ENCODE data around the gene TMPRSS2. TPM values are rescaled to one million over a fixed set of nuclear protein-coding genes. Genes with fewer than 3 reads are reported as not detected.

The TMPRSS2 gene
- total RNA-seq, 1 donor from 2014 or later, result 1.3 TPM

DNA sequence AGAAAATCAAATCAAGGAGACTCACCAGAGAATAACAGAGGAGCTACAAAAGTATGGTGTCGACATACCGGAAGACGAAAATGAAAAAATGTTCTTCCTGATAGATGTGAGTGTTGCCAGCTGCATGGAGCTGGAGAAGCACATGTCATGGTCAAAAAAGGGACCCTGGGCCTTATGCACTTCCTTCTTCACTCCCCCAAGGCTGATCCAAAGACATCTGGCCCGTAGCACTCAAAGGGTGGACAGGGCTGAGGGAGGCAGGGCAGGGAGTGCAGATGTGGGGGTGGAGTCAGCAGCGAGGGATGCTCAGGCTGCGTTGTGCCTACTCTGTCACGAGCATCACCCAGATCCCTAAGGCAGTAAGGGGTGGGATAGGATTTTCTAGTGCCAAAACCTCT is 62.5 kb downstream of the TMPRSS2 start:
- no peaks in the 10 kb centered on the region for H3K9me3 Mint-ChIP-seq
- no peaks in the 10 kb centered on the region for H3K27me3 Mint-ChIP-seq (ENCODE audit: low read depth)
- H3K4me1 Mint-ChIP-seq, result no peaks in the 10 kb centered on the region
- peaks cover 39% of the 10 kb centered on the region for H3K36me3 Mint-ChIP-seq
- H3K27ac Mint-ChIP-seq, result no peak overlapping the region
- no peak overlapping the region for H3K4me3 Mint-ChIP-seq
- DNase-seq (ENCODE audit: low spot score in 2 of 2, unreplicated experiment in 2 of 2), result no peak
- TF ChIP-seq, protein P1, sequence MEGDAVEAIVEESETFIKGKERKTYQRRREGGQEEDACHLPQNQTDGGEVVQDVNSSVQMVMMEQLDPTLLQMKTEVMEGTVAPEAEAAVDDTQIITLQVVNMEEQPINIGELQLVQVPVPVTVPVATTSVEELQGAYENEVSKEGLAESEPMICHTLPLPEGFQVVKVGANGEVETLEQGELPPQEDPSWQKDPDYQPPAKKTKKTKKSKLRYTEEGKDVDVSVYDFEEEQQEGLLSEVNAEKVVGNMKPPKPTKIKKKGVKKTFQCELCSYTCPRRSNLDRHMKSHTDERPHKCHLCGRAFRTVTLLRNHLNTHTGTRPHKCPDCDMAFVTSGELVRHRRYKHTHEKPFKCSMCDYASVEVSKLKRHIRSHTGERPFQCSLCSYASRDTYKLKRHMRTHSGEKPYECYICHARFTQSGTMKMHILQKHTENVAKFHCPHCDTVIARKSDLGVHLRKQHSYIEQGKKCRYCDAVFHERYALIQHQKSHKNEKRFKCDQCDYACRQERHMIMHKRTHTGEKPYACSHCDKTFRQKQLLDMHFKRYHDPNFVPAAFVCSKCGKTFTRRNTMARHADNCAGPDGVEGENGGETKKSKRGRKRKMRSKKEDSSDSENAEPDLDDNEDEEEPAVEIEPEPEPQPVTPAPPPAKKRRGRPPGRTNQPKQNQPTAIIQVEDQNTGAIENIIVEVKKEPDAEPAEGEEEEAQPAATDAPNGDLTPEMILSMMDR (IDR thresholded peaks at IDR 0.05; ENCODE audit: unreplicated experiment), result no peak

DNA sequence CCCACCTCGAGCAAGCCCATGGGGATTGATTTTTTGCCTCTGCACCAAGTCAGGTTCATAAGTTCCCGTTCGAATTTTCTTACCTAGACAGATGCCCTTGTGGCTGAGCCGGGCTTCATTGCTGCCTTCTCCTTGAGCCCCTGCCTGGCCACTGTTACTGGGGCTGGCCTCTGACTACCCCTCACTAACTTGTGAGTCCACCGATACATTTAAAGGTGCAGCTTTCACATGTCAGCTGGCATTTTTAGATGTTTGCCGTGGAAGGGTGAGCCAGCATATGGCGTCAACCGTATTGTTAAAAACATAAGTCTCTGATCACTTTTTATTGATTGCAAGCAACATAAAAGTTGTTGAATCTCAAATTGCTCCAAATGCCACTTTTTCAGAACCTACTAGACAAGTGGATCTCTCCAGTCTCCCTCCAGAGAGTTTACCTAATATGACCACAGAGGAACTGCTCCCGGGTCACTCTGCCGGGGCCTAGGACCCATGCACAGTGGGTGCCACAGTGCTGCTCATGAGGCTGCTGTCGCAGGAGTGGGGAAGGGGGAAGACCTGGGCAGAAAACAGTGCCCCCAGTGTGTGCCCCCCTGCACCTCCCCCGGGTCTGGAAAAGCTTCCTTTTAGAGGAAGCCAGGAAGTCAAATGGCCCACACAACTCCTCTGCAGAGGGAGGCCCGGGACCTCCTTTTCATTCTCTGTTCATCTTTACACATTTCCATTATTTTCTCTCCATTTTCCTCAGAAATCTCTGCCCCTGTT is 63.1 kb downstream of the TMPRSS2 start:
- DNase-seq (ENCODE audit: low spot score in 2 of 2, unreplicated experiment in 2 of 2), result no peak
- H3K4me1 Mint-ChIP-seq, result no peaks in the 10 kb centered on the region
- H3K27me3 Mint-ChIP-seq (ENCODE audit: low read depth), result no peaks in the 10 kb centered on the region
- H3K4me3 Mint-ChIP-seq, result no peak overlapping the region
- H3K27ac Mint-ChIP-seq, result no peak overlapping the region
- H3K9me3 Mint-ChIP-seq, result no peaks in the 10 kb centered on the region
- H3K36me3 Mint-ChIP-seq, result peaks cover 36% of the 10 kb centered on the region
- TF ChIP-seq, protein P1 (IDR thresholded peaks at IDR 0.05; ENCODE audit: unreplicated experiment), result no peak

DNA sequence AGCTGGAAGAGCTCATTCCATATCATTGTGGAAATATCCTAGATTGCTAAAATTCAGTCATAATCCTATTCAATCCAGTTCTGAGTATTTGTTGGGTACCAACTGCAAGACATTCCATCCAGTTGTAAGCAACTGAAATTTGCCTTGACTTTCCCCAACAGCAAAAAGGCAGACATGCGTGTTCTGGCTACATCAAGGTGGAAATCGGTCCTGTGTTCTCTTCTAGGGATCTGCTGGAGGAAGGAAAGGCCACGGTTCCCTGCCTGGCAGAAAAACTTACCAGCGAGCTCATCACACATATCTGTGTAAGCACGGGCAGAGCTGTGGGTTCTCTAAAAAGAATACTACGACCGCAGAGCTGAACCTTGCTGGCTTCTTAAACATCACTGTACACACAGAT is 64.4 kb downstream of the TMPRSS2 start:
- Mint-ChIP-seq H3K27ac (no peak overlapping the region), H3K27me3 (ENCODE audit: low read depth) (no peaks in the 10 kb centered on the region), H3K36me3 (peaks cover 27% of the 10 kb centered on the region), H3K4me1 (no peaks in the 10 kb centered on the region), H3K9me3 (no peaks in the 10 kb centered on the region), H3K4me3 (no peak overlapping the region)
- DNase-seq (ENCODE audit: low spot score in 2 of 2, unreplicated experiment in 2 of 2), result no peak
- TF ChIP-seq, protein P1 (IDR thresholded peaks at IDR 0.05; ENCODE audit: unreplicated experiment), result no peak

DNA sequence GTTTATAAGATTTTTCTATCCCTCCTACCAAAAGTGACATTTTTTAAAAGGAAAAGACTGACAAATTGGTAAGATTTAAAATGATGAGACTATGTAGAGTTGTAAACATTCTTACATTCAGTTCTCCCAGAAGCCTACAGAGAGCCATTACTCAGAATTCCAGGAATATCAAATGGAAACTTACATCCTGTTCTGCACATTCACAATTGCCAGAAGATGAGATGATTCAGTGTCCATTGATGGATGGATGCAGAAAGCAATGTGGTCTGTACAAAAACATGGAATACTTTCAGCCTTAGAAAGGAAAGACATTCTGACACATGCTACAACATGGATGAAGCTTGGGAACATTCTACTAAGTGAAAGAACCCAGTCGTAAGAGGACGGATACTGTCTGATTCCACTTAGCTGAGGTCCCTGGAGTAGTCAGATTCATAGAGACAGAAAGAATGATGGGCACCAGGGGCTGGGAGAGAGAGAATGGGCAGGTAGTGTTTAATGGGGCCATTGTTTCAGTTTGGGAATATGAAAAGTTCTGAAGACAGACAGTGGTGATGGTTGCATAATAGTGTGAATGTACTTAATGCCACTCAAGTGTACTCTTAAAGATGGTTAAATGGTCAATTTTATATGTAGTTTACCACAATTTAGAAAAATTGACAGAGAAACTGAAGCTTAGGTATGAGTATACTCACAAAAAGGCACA is 65.3 kb downstream of the TMPRSS2 start:
- Mint-ChIP-seq H3K27ac (no peak overlapping the region), H3K4me1 (no peaks in the 10 kb centered on the region), H3K9me3 (no peaks in the 10 kb centered on the region), H3K4me3 (no peak overlapping the region), H3K27me3 (ENCODE audit: low read depth) (no peaks in the 10 kb centered on the region), H3K36me3 (peaks cover 22% of the 10 kb centered on the region)
- DNase-seq (ENCODE audit: low spot score in 2 of 2, unreplicated experiment in 2 of 2), result no peak
- TF ChIP-seq, protein P1 (IDR thresholded peaks at IDR 0.05; ENCODE audit: unreplicated experiment), result no peak

DNA sequence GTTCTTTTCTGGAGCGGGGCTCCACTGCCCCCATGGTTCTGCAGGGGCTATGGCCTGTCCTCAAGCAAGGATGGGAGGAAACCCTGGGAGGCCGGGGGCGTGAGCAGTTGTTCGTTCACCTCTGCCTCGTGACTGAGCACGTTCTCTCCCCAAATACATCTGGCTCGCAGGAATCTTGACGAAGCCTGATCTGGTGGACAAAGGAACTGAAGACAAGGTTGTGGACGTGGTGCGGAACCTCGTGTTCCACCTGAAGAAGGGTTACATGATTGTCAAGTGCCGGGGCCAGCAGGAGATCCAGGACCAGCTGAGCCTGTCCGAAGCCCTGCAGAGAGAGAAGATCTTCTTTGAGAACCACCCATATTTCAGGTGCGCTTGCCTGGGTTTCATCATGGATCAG is 66.4 kb downstream of the TMPRSS2 start:
- Mint-ChIP-seq H3K4me3 (no peak overlapping the region), H3K9me3 (no peaks in the 10 kb centered on the region), H3K4me1 (no peaks in the 10 kb centered on the region), H3K27me3 (ENCODE audit: low read depth) (no peaks in the 10 kb centered on the region), H3K36me3 (peaks cover 15% of the 10 kb centered on the region), H3K27ac (no peak overlapping the region)
- no peak for DNase-seq (ENCODE audit: low spot score in 2 of 2, unreplicated experiment in 2 of 2)
- TF ChIP-seq, protein P1 (IDR thresholded peaks at IDR 0.05; ENCODE audit: unreplicated experiment), result no peak

All from mesothelial cell of epicardium (in vitro differentiated cells).